OCI-LY1 (cell line): ENCODE results near the gene CILP2.
A peak's percentile ranks its signal among the peaks of the same experiment; 100 is the strongest.

Experiments used
- H2AFZ ChIP-seq: fragments of 200-600 bp; sonication (generic), shearing (Covaris generic); 2 replicates; pipeline ENCODE4 v1.6.0; 2014; ENCODE audit warnings: antibody characterized with exemption, mild to moderate bottlenecking, low read length
- H3F3A ChIP-seq: fragments of 200-600 bp; sonication (generic), shearing (Covaris generic); 2 replicates; pipeline ENCODE4 v1.6.0; 2014; ENCODE audit warnings: mild to moderate bottlenecking, antibody characterized with exemption, low read length, moderate library complexity; ENCODE audit not compliant: insufficient read depth
- H3K27ac ChIP-seq: fragments of 200-600 bp; sonication (generic); 2 replicates; pipeline ENCODE4 v1.5.1; 2014; ENCODE audit warnings: low read length, mixed run types, mild to moderate bottlenecking, low read depth; ENCODE audit not compliant: poor library complexity, severe bottlenecking
- H3K27me3 ChIP-seq: fragments of 200-600 bp; sonication (generic); 2 replicates; pipeline ENCODE4 v1.6.0; 2014; ENCODE audit warnings: antibody characterized with exemption, mild to moderate bottlenecking, low read length, moderate library complexity; ENCODE audit not compliant: insufficient read depth
- H3K36me3 ChIP-seq: fragments of 200-600 bp; sonication (generic); 2 replicates; pipeline ENCODE4 v1.6.1; 2014; ENCODE audit warnings: mild to moderate bottlenecking, antibody characterized with exemption, low read length, moderate library complexity, mixed read lengths; ENCODE audit not compliant: insufficient read depth
- H3K4me1 ChIP-seq: fragments of 200-600 bp; sonication (generic); 2 replicates; pipeline ENCODE4 v1.5.1; 2014; ENCODE audit warnings: mild to moderate bottlenecking, low read length, moderate library complexity; ENCODE audit not compliant: insufficient read depth, severe bottlenecking
- H3K4me2 ChIP-seq: fragments of 200-600 bp; sonication (generic), shearing (Covaris generic); 2 replicates; pipeline ENCODE4 v1.6.1; 2014; ENCODE audit warnings: low read length
- H3K4me3 ChIP-seq: fragments of 200-600 bp; sonication (generic); 2 replicates; pipeline ENCODE4 v1.5.1; 2014; ENCODE audit warnings: low read length, low read depth, mild to moderate bottlenecking, mixed read lengths; ENCODE audit not compliant: poor library complexity, severe bottlenecking
- H3K79me2 ChIP-seq: fragments of 200-600 bp; shearing (Covaris generic); 2 replicates; pipeline ENCODE4 v1.6.1; 2016; ENCODE audit warnings: mixed run types, low read length, mixed read lengths; ENCODE audit not compliant: insufficient read depth
- H3K9ac ChIP-seq: fragments of 200-600 bp; sonication (generic), shearing (Covaris generic); 2 replicates; pipeline ENCODE4 v1.6.1; 2014; ENCODE audit warnings: mild to moderate bottlenecking, low read length, mixed read lengths
- H3K9me2 ChIP-seq: fragments of 200-600 bp; sonication (generic), shearing (Covaris generic); 2 replicates; pipeline ENCODE4 v1.6.1; 2014; ENCODE audit warnings: low read depth, mild to moderate bottlenecking, low read length, mixed read lengths
- H3K9me3 ChIP-seq: fragments of 200-600 bp; shearing (Covaris generic); 2 replicates; pipeline ENCODE4 v1.6.1; 2014; ENCODE audit warnings: low read length, mixed read lengths
- H4K20me1 ChIP-seq: fragments of 200-600 bp; sonication (generic), shearing (Covaris generic); 2 replicates; pipeline ENCODE4 v1.6.0; 2016; ENCODE audit warnings: mild to moderate bottlenecking, low read length; ENCODE audit not compliant: insufficient read depth
- CTCF ChIP-seq: fragments of 200-600 bp; sonication (generic), shearing (Covaris generic); IDR thresholded peaks from 2 replicates; pipeline ENCODE4 v1.5.1; 2017; ENCODE audit warnings: mild to moderate bottlenecking, antibody characterized with exemption, low read length, moderate library complexity, mixed read lengths
- EZH2 ChIP-seq: fragments of 200-600 bp; sonication (generic), shearing (Covaris generic); IDR thresholded peaks from 2 replicates; pipeline ENCODE4 v1.8.0; 2017; ENCODE audit warnings: borderline replicate concordance, mixed run types, mild to moderate bottlenecking, antibody characterized with exemption, low read length, moderate library complexity, mixed read lengths

CILP2 gene

GRCh38 chr19:19595171-19595701 is 57.2 kb downstream of the CILP2 start:
- Histone ChIP-seq H3K36me3 (peaks cover 5% of the 10 kb centered on the region; the same call in 1 of the 2 replicates), H3K4me1 (peaks cover 62% of the 10 kb centered on the region), H3K4me2 (no peak overlapping the region), H4K20me1 (no peaks in the 10 kb centered on the region), H3K4me3 (no peak overlapping the region), H3K9me2 (no peaks in the 10 kb centered on the region), H3K79me2 (no peaks in the 10 kb centered on the region), H3K27me3 (no peaks in the 10 kb centered on the region), H2AFZ (no peak overlapping the region), H3K9ac (no peak overlapping the region), H3F3A (no peaks in the 10 kb centered on the region), H3K9me3 (no peaks in the 10 kb centered on the region), H3K27ac (peak overlapping the region; percentile 29)
- TF ChIP-seq EZH2: no peak
- TF ChIP-seq CTCF: no peak
